MM.1S (cell line): Measurements from ENCODE around the gene ARID3B.

ENCODE experiments used
- EZH2phosphoT487 ChIP-seq: fragments of 300-600 bp; sonication (generic); IDR thresholded peaks from 2 replicates; pipeline ENCODE4 v1.6.1; 2018; ENCODE audit warnings: antibody characterized with exemption, low read length
- TF ChIP-seq, protein P1 (sequence below): fragments of 300-600 bp; sonication (generic); IDR thresholded peaks from 2 replicates; pipeline ENCODE4 v1.5.1; 2016; ENCODE audit warnings: antibody characterized with exemption, low read length, mixed read lengths

DNA sequence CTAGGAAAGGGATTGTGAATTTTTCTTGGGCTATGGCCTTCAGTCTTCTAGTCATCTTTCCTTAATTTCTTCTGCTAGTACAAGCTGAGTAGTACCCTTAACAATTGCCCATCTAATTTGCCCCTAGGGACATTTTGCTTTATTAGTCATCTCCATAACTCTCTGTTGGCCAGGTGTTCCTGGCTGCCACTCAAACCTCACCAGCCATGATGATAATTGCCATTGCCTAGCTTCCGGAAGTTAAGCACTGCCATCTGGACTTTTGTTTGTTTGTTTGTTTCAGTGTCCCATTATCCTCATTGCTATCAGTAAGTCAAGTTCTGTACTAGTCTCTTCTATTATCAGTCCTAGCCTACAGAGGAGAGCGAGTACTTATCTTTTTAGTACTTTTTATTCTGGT, 43.4 kb upstream of the ARID3B start:
- TF ChIP-seq, protein P1, sequence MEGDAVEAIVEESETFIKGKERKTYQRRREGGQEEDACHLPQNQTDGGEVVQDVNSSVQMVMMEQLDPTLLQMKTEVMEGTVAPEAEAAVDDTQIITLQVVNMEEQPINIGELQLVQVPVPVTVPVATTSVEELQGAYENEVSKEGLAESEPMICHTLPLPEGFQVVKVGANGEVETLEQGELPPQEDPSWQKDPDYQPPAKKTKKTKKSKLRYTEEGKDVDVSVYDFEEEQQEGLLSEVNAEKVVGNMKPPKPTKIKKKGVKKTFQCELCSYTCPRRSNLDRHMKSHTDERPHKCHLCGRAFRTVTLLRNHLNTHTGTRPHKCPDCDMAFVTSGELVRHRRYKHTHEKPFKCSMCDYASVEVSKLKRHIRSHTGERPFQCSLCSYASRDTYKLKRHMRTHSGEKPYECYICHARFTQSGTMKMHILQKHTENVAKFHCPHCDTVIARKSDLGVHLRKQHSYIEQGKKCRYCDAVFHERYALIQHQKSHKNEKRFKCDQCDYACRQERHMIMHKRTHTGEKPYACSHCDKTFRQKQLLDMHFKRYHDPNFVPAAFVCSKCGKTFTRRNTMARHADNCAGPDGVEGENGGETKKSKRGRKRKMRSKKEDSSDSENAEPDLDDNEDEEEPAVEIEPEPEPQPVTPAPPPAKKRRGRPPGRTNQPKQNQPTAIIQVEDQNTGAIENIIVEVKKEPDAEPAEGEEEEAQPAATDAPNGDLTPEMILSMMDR = no peak
- TF ChIP-seq EZH2phosphoT487 = no peak
